MM.1S (cell line): Measurements from ENCODE around the gene GPR3.

Experiments
- EZH2 ChIP-seq: fragments of 300-600 bp; sonication (generic); optimal IDR thresholded peaks from 2 replicates; pipeline ENCODE3; 2017; ENCODE audit warnings: low read depth, mild to moderate bottlenecking, antibody characterized with exemption, low read length, mixed read lengths
- EZH2phosphoT487 ChIP-seq: fragments of 300-600 bp; sonication (generic); IDR thresholded peaks from 2 replicates; pipeline ENCODE4 v1.6.1; 2018; ENCODE audit warnings: antibody characterized with exemption, low read length
- TF ChIP-seq, protein P1 (sequence below): fragments of 300-600 bp; sonication (generic); IDR thresholded peaks from 2 replicates; pipeline ENCODE4 v1.5.1; 2016; ENCODE audit warnings: antibody characterized with exemption, low read length, mixed read lengths

DNA sequence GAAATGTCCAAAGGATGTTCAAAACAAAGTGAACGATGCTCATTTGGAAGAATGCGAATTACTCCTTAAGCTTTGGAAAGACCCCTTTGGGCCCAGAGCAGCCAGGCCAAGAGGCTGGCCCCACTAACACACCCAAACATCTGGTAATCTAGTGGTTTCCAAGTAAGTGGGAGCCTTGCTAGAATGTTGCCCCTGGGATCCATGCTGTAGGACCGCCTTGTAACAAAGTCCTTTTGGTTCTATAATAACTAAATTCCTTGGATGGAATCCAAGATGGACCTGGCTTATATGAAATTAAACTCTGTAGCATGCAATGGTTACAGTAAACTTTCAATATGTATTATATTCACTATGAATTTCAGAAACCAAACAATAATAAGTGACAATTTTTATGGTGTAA is 25.3 kb downstream of the GPR3 start:
- TF ChIP-seq, protein P1, sequence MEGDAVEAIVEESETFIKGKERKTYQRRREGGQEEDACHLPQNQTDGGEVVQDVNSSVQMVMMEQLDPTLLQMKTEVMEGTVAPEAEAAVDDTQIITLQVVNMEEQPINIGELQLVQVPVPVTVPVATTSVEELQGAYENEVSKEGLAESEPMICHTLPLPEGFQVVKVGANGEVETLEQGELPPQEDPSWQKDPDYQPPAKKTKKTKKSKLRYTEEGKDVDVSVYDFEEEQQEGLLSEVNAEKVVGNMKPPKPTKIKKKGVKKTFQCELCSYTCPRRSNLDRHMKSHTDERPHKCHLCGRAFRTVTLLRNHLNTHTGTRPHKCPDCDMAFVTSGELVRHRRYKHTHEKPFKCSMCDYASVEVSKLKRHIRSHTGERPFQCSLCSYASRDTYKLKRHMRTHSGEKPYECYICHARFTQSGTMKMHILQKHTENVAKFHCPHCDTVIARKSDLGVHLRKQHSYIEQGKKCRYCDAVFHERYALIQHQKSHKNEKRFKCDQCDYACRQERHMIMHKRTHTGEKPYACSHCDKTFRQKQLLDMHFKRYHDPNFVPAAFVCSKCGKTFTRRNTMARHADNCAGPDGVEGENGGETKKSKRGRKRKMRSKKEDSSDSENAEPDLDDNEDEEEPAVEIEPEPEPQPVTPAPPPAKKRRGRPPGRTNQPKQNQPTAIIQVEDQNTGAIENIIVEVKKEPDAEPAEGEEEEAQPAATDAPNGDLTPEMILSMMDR = no peak
- TF ChIP-seq EZH2phosphoT487 (no peak), EZH2 (no peak)
